GM23248 (cell line): ENCODE results near the gene P2RY13.

Source experiments
- EZH2 ChIP-seq: fragments of 200-600 bp; sonication (generic); IDR thresholded peaks from 2 replicates; pipeline ENCODE4 v1.6.1; 2018; ENCODE audit warnings: antibody characterized with exemption, mild to moderate bottlenecking; ENCODE audit not compliant: insufficient read depth, poor library complexity, severe bottlenecking
- EZH2phosphoT487 ChIP-seq: fragments of 200-600 bp; sonication (generic); IDR thresholded peaks from 2 replicates; pipeline ENCODE4 v1.6.1; 2018; ENCODE audit warnings: antibody characterized with exemption, moderate library complexity, mild to moderate bottlenecking, low read depth; ENCODE audit not compliant: insufficient read depth

- TF ChIP-seq EZH2, result no peak
- no peak for TF ChIP-seq EZH2phosphoT487
Measured at GRCh38 chr3:151321526-151321925, 7.8 kb downstream of the P2RY13 start.
